ENCODE data around the gene GPR62.

GRCh38 chr3:51943451-51944391 is 11.5 kb upstream of the GPR62 start:
- TF ChIP-seq CTCF (IDR thresholded peaks at IDR 0.05), result no peak
- TF ChIP-seq POLR2AphosphoS5 (IDR thresholded peaks at IDR 0.05; ENCODE audit: low read depth, low read length), result no peak

Measured in Panc1 (cell line).